Activated CD4-positive, alpha-beta T cell treated with anti-CD3 and anti-CD28 coated beads, Interleukin-10, Interleukin-2, amounts not matched to agents 100 ng/mL and 50 ng/mL, durations not matched to agents 16 hours and 8 hours (primary cell): ENCODE measurements around the gene RYR1.
A peak's percentile ranks its signal among the peaks of the same experiment; 100 is the strongest.
"Not testable (repeated sequence)": the region's sequence is repeated elsewhere in the genome, so short reads cannot be mapped to it uniquely, and the experiment has no call there.

Experiments used
- DNase-seq: peaks from one replicate; pipeline ENCODE4 v3.0.0-alpha.2; 2020

RYR1 gene

GRCh38 chr19:38400361-38400760 is 33.1 kb upstream of the RYR1 start:
- DNase-seq: no peak

- DNase-seq: no peak
Measured at GRCh38 chr19:38401148-38401547, 32.3 kb upstream of the RYR1 start.

- no peak for DNase-seq
Measured at GRCh38 chr19:38402623-38402966, 30.9 kb upstream of the RYR1 start.

- DNase-seq: peak; percentile 98
Measured at GRCh38 chr19:38402967-38403674, 30.4 kb upstream of the RYR1 start, which contains the start of gene FAM98C. TSS of gene FAM98C (plus strand) at chr19:38403093. CDS start at chr19:38403154, 61 bp downstream.

GRCh38 chr19:38404858-38405257 is 28.6 kb upstream of the RYR1 start:
- no peak for DNase-seq

GRCh38 chr19:38405276-38405675 is 28.2 kb upstream of the RYR1 start:
- no peak for DNase-seq

GRCh38 chr19:38409631-38410133 is 23.8 kb upstream of the RYR1 start:
- no peak for DNase-seq

GRCh38 chr19:38410407-38410806 is 23.1 kb upstream of the RYR1 start:
- DNase-seq: not testable (repeated sequence)

GRCh38 chr19:38411041-38411712 is 22.3 kb upstream of the RYR1 start:
- DNase-seq: no peak

- DNase-seq: not testable (repeated sequence)
Measured at GRCh38 chr19:38411898-38412297, 21.6 kb upstream of the RYR1 start.

- DNase-seq: no peak
Measured at GRCh38 chr19:38412491-38412890, 21.0 kb upstream of the RYR1 start.

- DNase-seq: no peak
Measured at GRCh38 chr19:38412961-38413360, 20.5 kb upstream of the RYR1 start.

- DNase-seq: no peak
Measured at GRCh38 chr19:38413416-38413815, 20.1 kb upstream of the RYR1 start.

GRCh38 chr19:38417146-38417543 is 16.3 kb upstream of the RYR1 start:
- no peak for DNase-seq

GRCh38 chr19:38417544-38418506 is 15.7 kb upstream of the RYR1 start:
- peak; percentile 85 for DNase-seq

- no peak for DNase-seq
Measured at GRCh38 chr19:38420935-38421334, 12.6 kb upstream of the RYR1 start.

- DNase-seq: no peak
Measured at GRCh38 chr19:38421856-38422255, 11.6 kb upstream of the RYR1 start.

- DNase-seq: no peak
Measured at GRCh38 chr19:38422438-38422837, 11.1 kb upstream of the RYR1 start.

GRCh38 chr19:38424272-38424671 is 9.2 kb upstream of the RYR1 start:
- DNase-seq: no peak

GRCh38 chr19:38425222-38425809 is 8.2 kb upstream of the RYR1 start:
- no peak for DNase-seq

- DNase-seq: peak; percentile 73
Measured at GRCh38 chr19:38425810-38426466, 7.6 kb upstream of the RYR1 start, which contains the start of gene RASGRP4. TSS of gene RASGRP4 (minus strand) at chr19:38426219. CDS start at chr19:38426091, 128 bp downstream.

- peak; percentile 93 for DNase-seq
Measured at GRCh38 chr19:38427035-38427677, 6.3 kb upstream of the RYR1 start.
